ENCODE results near the gene WT1.

GRCh38 chr11:32435942-32436750 lies 807 bp upstream of the WT1 start:
- no peak for TF ChIP-seq CTCF (tag by site-specific recombination; IDR thresholded peaks at IDR 0.05)
- TF ChIP-seq, protein P1, sequence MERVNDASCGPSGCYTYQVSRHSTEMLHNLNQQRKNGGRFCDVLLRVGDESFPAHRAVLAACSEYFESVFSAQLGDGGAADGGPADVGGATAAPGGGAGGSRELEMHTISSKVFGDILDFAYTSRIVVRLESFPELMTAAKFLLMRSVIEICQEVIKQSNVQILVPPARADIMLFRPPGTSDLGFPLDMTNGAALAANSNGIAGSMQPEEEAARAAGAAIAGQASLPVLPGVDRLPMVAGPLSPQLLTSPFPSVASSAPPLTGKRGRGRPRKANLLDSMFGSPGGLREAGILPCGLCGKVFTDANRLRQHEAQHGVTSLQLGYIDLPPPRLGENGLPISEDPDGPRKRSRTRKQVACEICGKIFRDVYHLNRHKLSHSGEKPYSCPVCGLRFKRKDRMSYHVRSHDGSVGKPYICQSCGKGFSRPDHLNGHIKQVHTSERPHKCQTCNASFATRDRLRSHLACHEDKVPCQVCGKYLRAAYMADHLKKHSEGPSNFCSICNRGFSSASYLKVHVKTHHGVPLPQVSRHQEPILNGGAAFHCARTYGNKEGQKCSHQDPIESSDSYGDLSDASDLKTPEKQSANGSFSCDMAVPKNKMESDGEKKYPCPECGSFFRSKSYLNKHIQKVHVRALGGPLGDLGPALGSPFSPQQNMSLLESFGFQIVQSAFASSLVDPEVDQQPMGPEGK (tag by site-specific recombination; IDR thresholded peaks at IDR 0.05) = no peak
- TF ChIP-seq, protein P2, sequence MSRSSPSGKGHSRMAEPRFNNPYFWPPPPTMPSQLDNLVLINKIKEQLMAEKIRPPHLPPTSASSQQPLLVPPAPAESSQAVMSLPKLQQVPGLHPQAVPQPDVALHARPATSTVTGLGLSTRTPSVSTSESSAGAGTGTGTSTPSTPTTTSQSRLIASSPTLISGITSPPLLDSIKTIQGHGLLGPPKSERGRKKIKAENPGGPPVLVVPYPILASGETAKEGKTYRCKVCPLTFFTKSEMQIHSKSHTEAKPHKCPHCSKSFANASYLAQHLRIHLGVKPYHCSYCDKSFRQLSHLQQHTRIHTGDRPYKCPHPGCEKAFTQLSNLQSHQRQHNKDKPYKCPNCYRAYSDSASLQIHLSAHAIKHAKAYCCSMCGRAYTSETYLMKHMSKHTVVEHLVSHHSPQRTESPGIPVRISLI (tag by site-specific recombination; IDR thresholded peaks at IDR 0.05) = no peak
- TF ChIP-seq ZNF777 (tag by site-specific recombination; IDR thresholded peaks at IDR 0.05; ENCODE audit: borderline replicate concordance) = no peak
- no peak for TF ChIP-seq ZNF621 (tag by site-specific recombination; IDR thresholded peaks at IDR 0.05)
- no peak for TF ChIP-seq BCL11A (tag by site-specific recombination; IDR thresholded peaks at IDR 0.05; ENCODE audit: low read depth)
- no peak for TF ChIP-seq ZNF623 (tag by site-specific recombination; IDR thresholded peaks at IDR 0.05)

Data from HEK293 (cell line).